SK-N-SH (cell line): ENCODE data around the gene RASAL3. TPM values are rescaled to one million over a fixed set of nuclear protein-coding genes. Genes with fewer than 3 reads are reported as not detected.

Experiments
- CTCF ChIA-PET: fragments of 300-600, 350-600 bp; formaldehyde crosslinking; extraction: SDS; loops from one replicate; lab custom pipeline; 2021; lab: Yijun Ruan, JAX
- POLR2A ChIA-PET: fragments of 350-600 bp; sonication (Branson Sonifier 250); formaldehyde crosslinking; extraction: SDS; loops from one replicate; lab custom pipeline; 2020; ENCODE audit warnings: antibody characterized with exemption, inconsistent platforms; lab: Yijun Ruan, JAX
- DNase-seq: peaks from one replicate; pipeline ENCODE4 v3.0.0; 2012
- H2AFZ ChIP-seq: fragments of 200-600 bp; sonication (generic); 2 replicates; pipeline ENCODE4 v1.8.1; 2016; ENCODE audit warnings: antibody characterized with exemption, mild to moderate bottlenecking, low read depth
- H3F3A ChIP-seq: fragments of 200-600 bp; sonication (generic); replicated peaks from 2 replicates; pipeline ENCODE3; 2016; ENCODE audit warnings: antibody characterized with exemption, mild to moderate bottlenecking; ENCODE audit not compliant: insufficient read depth
- H3K27ac ChIP-seq, 2 experiments: fragments of 200-500 bp in 1 of 2; fragments of 200-600 bp in 1 of 2; sonication (Bioruptor generic) in 1 of 2; sonication (generic), shearing (Covaris generic) in 1 of 2; 2 replicates each; pipeline versions ENCODE4 v1.5.1 to v1.6.1; 2014 to 2016; ENCODE audit warnings: low read depth in 2 of 2, inconsistent platforms in 1 of 2, low read length in 1 of 2, mild to moderate bottlenecking in 1 of 2, mixed read lengths in 1 of 2
- H3K27me3 ChIP-seq: fragments of 200-600 bp; sonication (generic), shearing (Covaris generic); 2 replicates; pipeline ENCODE4 v1.6.1; 2016; ENCODE audit warnings: mixed run types; ENCODE audit not compliant: insufficient read depth
- H3K36me3 ChIP-seq, 2 experiments: fragments of 200-500 bp in 1 of 2; fragments of 200-600 bp in 1 of 2; sonication (Bioruptor generic) in 1 of 2; sonication (generic) in 1 of 2; replicated peaks in 1 of 2; 2 replicates each; pipeline versions ENCODE3 to v1.5.1; 2014 to 2016; ENCODE audit warnings: low read length in 1 of 2, mild to moderate bottlenecking in 1 of 2; ENCODE audit not compliant: insufficient read depth in 2 of 2, control insufficient read depth in 1 of 2
- H3K4me1 ChIP-seq, 2 experiments: fragments of 200-500 bp in 1 of 2; fragments of 200-600 bp in 1 of 2; sonication (Bioruptor generic) in 1 of 2; sonication (generic), shearing (Covaris generic) in 1 of 2; 2 replicates each; pipeline versions ENCODE4 v1.5.1 to v1.6.1; 2014 to 2016; ENCODE audit warnings: low read depth in 1 of 2, low read length in 1 of 2, mixed run types in 1 of 2; ENCODE audit not compliant: insufficient read depth in 2 of 2, control insufficient read depth in 1 of 2
- H3K4me2 ChIP-seq: fragments of 200-600 bp; sonication (generic), shearing (Covaris generic); 2 replicates; pipeline ENCODE4 v1.6.1; 2017; ENCODE audit warnings: mixed run types
- H3K4me3 ChIP-seq, 2 experiments: fragments of 200-500 bp in 1 of 2; fragments of 200-600 bp in 1 of 2; sonication (Bioruptor generic) in 1 of 2; sonication (generic), shearing (Covaris generic) in 1 of 2; 2 replicates each; pipeline versions ENCODE4 v1.5.1 to v1.8.1; 2014 to 2016; ENCODE audit warnings: low read depth in 2 of 2, inconsistent platforms in 1 of 2, low read length in 1 of 2, mild to moderate bottlenecking in 1 of 2, mixed read lengths in 1 of 2, moderate library complexity in 1 of 2
- H3K79me2 ChIP-seq: fragments of 200-600 bp; sonication (generic); 2 replicates; pipeline ENCODE4 v1.8.1; 2017; ENCODE audit warnings: mild to moderate bottlenecking; ENCODE audit not compliant: insufficient read depth
- H3K9ac ChIP-seq: fragments of 200-600 bp; sonication (generic); 2 replicates; pipeline ENCODE4 v1.6.1; 2017; ENCODE audit warnings: mixed run types
- H3K9me2 ChIP-seq: fragments of 200-600 bp; sonication (generic); 2 replicates; pipeline ENCODE4 v1.6.1; 2017; ENCODE audit warnings: mixed run types
- H3K9me3 ChIP-seq: fragments of 200-600 bp; sonication (generic); 2 replicates; pipeline ENCODE4 v1.6.1; 2017; ENCODE audit warnings: mixed run types, mild to moderate bottlenecking, moderate library complexity
- H4K20me1 ChIP-seq: fragments of 200-600 bp; sonication (generic); 2 replicates; pipeline ENCODE4 v1.6.1; 2017; ENCODE audit warnings: mild to moderate bottlenecking, mixed run types; ENCODE audit not compliant: insufficient read depth
- CHD2 ChIP-seq: fragments of 150-350 bp; IDR thresholded peaks from 2 replicates; pipeline ENCODE4 v1.6.1; 2018; ENCODE audit warnings: low read length; ENCODE audit not compliant: partially characterized antibody
- CTCF ChIP-seq: fragments of 200-600 bp; sonication (generic); IDR thresholded peaks from 2 replicates; pipeline ENCODE4 v1.6.1; 2017; ENCODE audit warnings: antibody characterized with exemption, mild to moderate bottlenecking, moderate library complexity
- EP300 ChIP-seq, 2 experiments: IDR thresholded peaks; 2 replicates each; pipeline versions ENCODE4 v1.4.0 to v1.6.1; 2012; ENCODE audit warnings: borderline replicate concordance in 1 of 2, low read depth in 1 of 2, low read length in 1 of 2
- FOXM1 ChIP-seq: IDR thresholded peaks from 2 replicates; pipeline ENCODE4 v1.4.0; 2012; ENCODE audit warnings: low read depth, mild to moderate bottlenecking
- GABPA ChIP-seq: IDR thresholded peaks from 2 replicates; pipeline ENCODE4 v1.4.0; 2012; ENCODE audit warnings: low read depth, mild to moderate bottlenecking
- MAX ChIP-seq: IDR thresholded peaks from 2 replicates; pipeline ENCODE4 v1.4.0; 2012; ENCODE audit warnings: low read depth
- MEF2A ChIP-seq: IDR thresholded peaks from 2 replicates; pipeline ENCODE4 v1.4.0; 2012; ENCODE audit warnings: low read depth, borderline replicate concordance
- PBX3 ChIP-seq: IDR thresholded peaks from 2 replicates; pipeline ENCODE4; 2012
- POLR2AphosphoS5 ChIP-seq: IDR thresholded peaks from 2 replicates; pipeline ENCODE4 v1.6.1; 2012; ENCODE audit warnings: low read depth, low read length
- REST ChIP-seq: IDR thresholded peaks from 2 replicates; pipeline ENCODE4 v1.6.1; 2012; ENCODE audit warnings: mild to moderate bottlenecking, low read depth, low read length, moderate library complexity
- RFX5 ChIP-seq: IDR thresholded peaks from 2 replicates; pipeline ENCODE4 v1.6.1; 2012; ENCODE audit warnings: mild to moderate bottlenecking, improper control_type of control experiment, low read length
- SIN3A ChIP-seq: IDR thresholded peaks from 2 replicates; pipeline ENCODE4 v1.6.1; 2012; ENCODE audit warnings: low read depth, mild to moderate bottlenecking, low read length, moderate library complexity, borderline replicate concordance
- YY1 ChIP-seq: IDR thresholded peaks from 2 replicates; pipeline ENCODE4 v1.4.0; 2012; ENCODE audit warnings: low read depth, mild to moderate bottlenecking
- WGBS: methylation state at CpG from one replicate; pipeline ENCODE4 v1.1.6; 2017; ENCODE audit warnings: low lambda C conversion rate; 5-methylcytosine and 5-hydroxymethylcytosine counted together
- polyA plus RNA-seq, 3 experiments: library from polyadenylated mRNA; depleted of rRNA; stranded (reverse); fragments of >200 nt; gene quantifications; 2 replicates each; pipeline ENCODE4 v1.2.3, GENCODE V29; 2012

Gene RASAL3
- polyA plus RNA-seq, 1 of the 3 experiments (the other 2 are of a cell fraction): 0.02 TPM

- TF ChIP-seq MEF2A (no peak), RFX5 (no peak), PBX3 (peak; percentile 13; the same call in 1 of the 2 replicates), REST (no peak), GABPA (no peak), SIN3A (no peak)
- TF ChIP-seq, all 33 proteins: peak for 1
- ChIA-PET POLR2A (interaction anchor here (1.7 to 2.1 kb wide), 2 partner anchors 8 to 218 kb away, joined by 5 to 7 read pairs; no protein-coding TSS in a partner anchor), CTCF (interaction anchor here (1.9 to 3.1 kb wide), 3 partner anchors 13 to 153 kb away, joined by 4 to 19 read pairs (median 11); no protein-coding TSS in a partner anchor)
- Histone ChIP-seq H3K9ac (peak overlapping the region; percentile 87), H3K9me3 (no peaks in the 10 kb centered on the region), H2AFZ (no peak overlapping the region), H3K27ac (peak overlapping the region; percentile 73 to 89; a peak in 2 of 4 replicates), H3K4me3 (peak overlapping the region; percentile 93 to 94), H3K36me3 (peaks cover 11 to 25% of the 10 kb centered on the region in 2 experiments), H3K4me1 (peaks cover 10 to 36% of the 10 kb centered on the region in 2 experiments; a peak in 3 of 4 replicates), H3K27me3 (no peaks in the 10 kb centered on the region), H4K20me1 (peaks cover 50% of the 10 kb centered on the region), H3K4me2 (peak overlapping the region; percentile 89), H3K79me2 (peaks cover 61% of the 10 kb centered on the region), H3K9me2 (no peaks in the 10 kb centered on the region), H3F3A (peaks cover 10% of the 10 kb centered on the region)
- DNase-seq: no peak
- WGBS: 25% methylated on average over 5 of the region's 9 CpGs
Observed at GRCh38 chr19:15417699-15418098, 46.6 kb downstream of the RASAL3 start.

- Histone ChIP-seq H3K36me3 (peaks cover 17 to 26% of the 10 kb centered on the region in 2 experiments), H3K9ac (no peak overlapping the region), H3K9me2 (no peaks in the 10 kb centered on the region), H4K20me1 (peaks cover 93% of the 10 kb centered on the region), H2AFZ (no peak overlapping the region), H3F3A (no peaks in the 10 kb centered on the region), H3K27me3 (no peaks in the 10 kb centered on the region), H3K9me3 (no peaks in the 10 kb centered on the region), H3K27ac (no peak overlapping the region), H3K4me1 (peaks cover 5 to 7% of the 10 kb centered on the region in 2 experiments; a peak in 2 of 4 replicates), H3K79me2 (peaks cover 100% of the 10 kb centered on the region), H3K4me2 (no peak overlapping the region), H3K4me3 (no peak overlapping the region)
- POLR2A ChIA-PET: no interaction called here
- DNase-seq: no peak
- WGBS: 90% methylated on average over 4 of the region's 4 CpGs
- CTCF ChIA-PET: no interaction called here
- TF ChIP-seq EP300 (IDR thresholded peaks at IDR 0.05; ENCODE audit: borderline replicate concordance in 1 of 2, low read depth in 1 of 2, low read length in 1 of 2) (no peak), GABPA (no peak), MAX (no peak), POLR2AphosphoS5 (no peak), CTCF (no peak), YY1 (no peak), PBX3 (no peak), CHD2 (no peak), REST (no peak), FOXM1 (no peak), RFX5 (no peak)
Observed at GRCh38 chr19:15412832-15413231, 51.5 kb downstream of the RASAL3 start.
